Dermis lymphatic vessel endothelial cell (primary cell): ENCODE measurements around the gene MAGEF1. TPM values are rescaled to one million over a fixed set of nuclear protein-coding genes. Genes with fewer than 3 reads are reported as not detected.

Source experiments
- total RNA-seq: library from RNA; depleted of rRNA; stranded (reverse); fragments of >200 nt; gene quantifications from 2 replicates; pipeline ENCODE4 v1.2.1, GENCODE V29; 2014

The MAGEF1 gene, protein sequence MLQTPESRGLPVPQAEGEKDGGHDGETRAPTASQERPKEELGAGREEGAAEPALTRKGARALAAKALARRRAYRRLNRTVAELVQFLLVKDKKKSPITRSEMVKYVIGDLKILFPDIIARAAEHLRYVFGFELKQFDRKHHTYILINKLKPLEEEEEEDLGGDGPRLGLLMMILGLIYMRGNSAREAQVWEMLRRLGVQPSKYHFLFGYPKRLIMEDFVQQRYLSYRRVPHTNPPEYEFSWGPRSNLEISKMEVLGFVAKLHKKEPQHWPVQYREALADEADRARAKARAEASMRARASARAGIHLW
- total RNA-seq = 10.7 and 11.7 TPM in 2 replicates

GRCh38 chr3:184711493-184712247 lies at the start of gene MAGEF1:
MAGEF1 (minus strand) TSS chr3:184712064; CDS start chr3:184711821, 243 bp downstream.

Other genes with a start within 250 kb of the MAGEF1 start
- under 0.01 and 0.09 TPM in 2 replicates for gene EPHB3, start 150.3 kb downstream of the MAGEF1 start, total RNA-seq
- 43.9 and 56.4 TPM in 2 replicates for gene VPS8, start 100.1 kb upstream of the MAGEF1 start, total RNA-seq